GM12878 (cell line): Measurements from ENCODE around the gene UTF1. TPM values are rescaled to one million over a fixed set of nuclear protein-coding genes. Genes with fewer than 3 reads are reported as not detected.

ENCODE experiments used
- ATAC-seq: fragments of 200-7000 bp; cut with Tn5 transposase; 3 replicates; pipeline ENCODE4 v1.9.1; 2020; ENCODE audit warnings: mild to moderate bottlenecking, moderate library complexity
- BruUV-seq: library from RNA; stranded (reverse); fragments of 400-500 nt; replicated peaks from 2 replicates; lab custom pipeline; 2021; lab: Mats Ljungman, UMichigan
- CTCF ChIA-PET: fragments of 300-600 bp; sonication (Branson Sonifier 250); formaldehyde crosslinking; extraction: SDS; loops from one replicate; lab custom pipeline; 2021; ENCODE audit warnings: inconsistent platforms; lab: Yijun Ruan, JAX
- POLR2A ChIA-PET: fragments of 350-600 bp; formaldehyde crosslinking; extraction: SDS; loops from one replicate; lab custom pipeline; 2021; ENCODE audit warnings: inconsistent platforms; lab: Charles Lee
- RAD21 ChIA-PET: fragments of 300-600 bp; sonication (Branson Sonifier 250); formaldehyde crosslinking; loops from one replicate; lab custom pipeline; 2023; ENCODE audit warnings: antibody characterized with exemption; ENCODE audit not compliant: unreplicated experiment; lab: Charles Lee
- SMC1A ChIA-PET: fragments of 300-600 bp; sonication (Branson Sonifier 250); formaldehyde crosslinking; loops from one replicate; lab custom pipeline; 2023; ENCODE audit not compliant: unreplicated experiment, uncharacterized antibody; lab: Charles Lee
- DNase-seq: peaks from one replicate; pipeline ENCODE4 v3.0.0-alpha.2; 2011; ENCODE audit warnings: low read depth, low spot score
- FAIRE-seq: peaks from 3 replicates; lab custom pipeline; 2011; peaks lifted over from hg19 to GRCh38; lab: Jason Lieb, UNC
- H2AFZ ChIP-seq: 2 replicates; pipeline ENCODE4 v1.6.0; 2011; ENCODE audit warnings: low read depth, low read length, control low read depth; ENCODE audit not compliant: control insufficient read depth
- H3K27ac ChIP-seq: 2 replicates; pipeline ENCODE4 v1.5.1; 2011; ENCODE audit warnings: control low read depth; ENCODE audit not compliant: control insufficient read depth, insufficient read depth
- H3K27me3 ChIP-seq, 2 experiments: replicated peaks in 1 of 2; 2 replicates each; pipeline versions ENCODE4 v1.6.0 to v1.6.1; 2011; ENCODE audit warnings: low read length in 1 of 2; ENCODE audit not compliant: control insufficient read depth in 2 of 2, insufficient read depth in 2 of 2
- H3K36me3 ChIP-seq, 2 experiments: 2 replicates each; pipeline ENCODE4 v1.5.1; 2011; ENCODE audit warnings: low read length in 1 of 2; ENCODE audit not compliant: control insufficient read depth in 2 of 2, insufficient read depth in 2 of 2
- H3K4me1 ChIP-seq: 2 replicates; pipeline ENCODE4 v1.6.1; 2011; ENCODE audit warnings: mild to moderate bottlenecking, low read length, moderate library complexity, mixed read lengths; ENCODE audit not compliant: control insufficient read depth, insufficient read depth
- H3K4me2 ChIP-seq: 2 replicates; pipeline ENCODE4 v1.6.0; 2011; ENCODE audit warnings: control low read depth; ENCODE audit not compliant: control insufficient read depth, insufficient read depth
- H3K4me3 ChIP-seq: fragments of 200-600 bp; sonication (generic); 2 replicates; pipeline ENCODE4 v1.5.1; 2016
- H3K79me2 ChIP-seq: 2 replicates; pipeline ENCODE4 v1.6.0; 2011; ENCODE audit warnings: low read length; ENCODE audit not compliant: control insufficient read depth, insufficient read depth
- H3K9ac ChIP-seq: 2 replicates; pipeline ENCODE4 v1.8.0; 2011; ENCODE audit warnings: low read length, control low read depth, mixed read lengths; ENCODE audit not compliant: control insufficient read depth, insufficient read depth
- H3K9me3 ChIP-seq: replicated peaks from 3 replicates; pipeline ENCODE4 v1.5.1; 2011; ENCODE audit warnings: mild to moderate bottlenecking, low read length; ENCODE audit not compliant: control insufficient read depth, insufficient read depth
- H4K20me1 ChIP-seq: 2 replicates; pipeline ENCODE4 v1.6.0; 2011; ENCODE audit not compliant: control insufficient read depth, insufficient read depth
- ATF3 ChIP-seq: IDR thresholded peaks from 2 replicates; pipeline ENCODE4 v1.6.1; 2011; ENCODE audit warnings: low read depth, mild to moderate bottlenecking, low read length, moderate library complexity, borderline replicate concordance; ENCODE audit errors: extremely low read depth
- ATF7 ChIP-seq: fragments of 450-650 bp; IDR thresholded peaks from 2 replicates; pipeline ENCODE4 v1.6.1; 2016; ENCODE audit warnings: low read depth, mild to moderate bottlenecking
- CEBPB ChIP-seq, 2 experiments: fragments of 150-350 bp in 1 of 2; IDR thresholded peaks; 2 replicates each; pipeline ENCODE4 v1.6.1; 2012 to 2014; ENCODE audit warnings: low read depth in 2 of 2, low read length in 2 of 2, borderline replicate concordance in 1 of 2, inconsistent platforms in 1 of 2
- CHD1 ChIP-seq: IDR thresholded peaks from 2 replicates; pipeline ENCODE4 v1.6.1; 2012; ENCODE audit warnings: low read depth, low read length, improper control_type of control experiment
- CREB1 ChIP-seq: IDR thresholded peaks from 2 replicates; pipeline ENCODE4 v1.6.1; 2012; ENCODE audit warnings: low read depth, mild to moderate bottlenecking, inconsistent platforms
- CREM ChIP-seq: IDR thresholded peaks from 2 replicates; pipeline ENCODE4 v1.6.1; 2014; ENCODE audit warnings: antibody characterized with exemption, low read depth
- HDGF ChIP-seq: fragments of 450-650 bp; IDR thresholded peaks from 2 replicates; pipeline ENCODE4 v1.6.1; 2016; ENCODE audit warnings: antibody characterized with exemption
- IKZF2 ChIP-seq, 2 experiments: fragments of 450-650 bp; IDR thresholded peaks; 2 replicates each; pipeline ENCODE4 v1.6.1; 2017; ENCODE audit warnings: mild to moderate bottlenecking in 2 of 2, moderate library complexity in 2 of 2
- JUNB ChIP-seq: IDR thresholded peaks from 2 replicates; pipeline ENCODE4 v1.6.1; 2016; ENCODE audit warnings: antibody characterized with exemption, mild to moderate bottlenecking
- LARP7 ChIP-seq: fragments of 450-650 bp; IDR thresholded peaks from 2 replicates; pipeline ENCODE4 v1.6.1; 2017; ENCODE audit warnings: mild to moderate bottlenecking
- MTA3 ChIP-seq: IDR thresholded peaks from 2 replicates; pipeline ENCODE4 v1.6.1; 2012; ENCODE audit warnings: low read length, inconsistent platforms, borderline replicate concordance
- NBN ChIP-seq: fragments of 450-650 bp; IDR thresholded peaks from 2 replicates; pipeline ENCODE4 v1.6.1; 2016
- NRF1 ChIP-seq: conservative IDR thresholded peaks from 2 replicates; pipeline ENCODE4 v1.6.1; 2011; ENCODE audit warnings: mild to moderate bottlenecking, low read depth, low read length, improper control_type of control experiment
- PAX8 ChIP-seq: fragments of 450-650 bp; IDR thresholded peaks from 2 replicates; pipeline ENCODE4 v1.6.1; 2017; ENCODE audit warnings: mild to moderate bottlenecking, moderate library complexity
- SIX5 ChIP-seq: IDR thresholded peaks from 2 replicates; pipeline ENCODE4 v1.6.1; 2011; ENCODE audit warnings: mild to moderate bottlenecking, low read depth, low read length, moderate library complexity; ENCODE audit not compliant: severe bottlenecking
- SREBF2 ChIP-seq: IDR thresholded peaks from 2 replicates; pipeline ENCODE4 v1.6.1; 2012; ENCODE audit warnings: mild to moderate bottlenecking, low read length
- SUZ12 ChIP-seq: fragments of 200-600 bp; sonication (generic); IDR thresholded peaks from one replicate; pipeline ENCODE4 v1.6.1; 2018; ENCODE audit warnings: antibody characterized with exemption, mild to moderate bottlenecking; ENCODE audit not compliant: unreplicated experiment
- TBL1XR1 ChIP-seq: IDR thresholded peaks from 2 replicates; pipeline ENCODE4 v1.6.1; 2012; ENCODE audit warnings: low read depth, low read length, improper control_type of control experiment
- ZNF622 ChIP-seq: fragments of 450-650 bp; IDR thresholded peaks from 2 replicates; pipeline ENCODE4 v1.6.1; 2017; ENCODE audit warnings: mild to moderate bottlenecking, inconsistent platforms
- WGBS: methylation state at CpG from one replicate; pipeline ENCODE4 v1.1.6; 2016; ENCODE audit warnings: low lambda C conversion rate; ENCODE audit not compliant: insufficient replicate concordance, insufficient coverage; ENCODE audit errors: missing lambda C conversion rate; 5-methylcytosine and 5-hydroxymethylcytosine counted together
- in situ Hi-C: fragments of 300-500 bp; cut with MboI; formaldehyde crosslinking; loops from 9 replicates; pipeline ENCODE4 v1.14.3; 2018; ENCODE audit warnings: mixed read lengths
- intact Hi-C: fragments of 100-400 bp; cut with micrococcal nuclease; formaldehyde crosslinking; loops from one replicate; pipeline ENCODE4 v1.14.2; 2022; ENCODE audit not compliant: unreplicated experiment
- polyA plus RNA-seq, 11 experiments: library from polyadenylated mRNA; depleted of rRNA in 4 of 11; unstranded in 6 of 11; stranded (reverse) in 5 of 11; fragments of >200 nt; fragmentation: Nextera tagmentation in 4 of 11; fragmentation: Illumina TruSeq in 1 of 11; extraction: Ambion mirVana in 4 of 11; extraction: Trizol in 1 of 11; gene quantifications; 1 replicate in 1 of 11; 2 replicates in 10 of 11; pipeline versions ENCODE4 v1.2.1 to v1.2.3, GENCODE V29; 2011 to 2016; ENCODE audit warnings: inconsistent platforms in 2 of 11, missing spikeins in 2 of 11, low read depth in 1 of 11
- total RNA-seq, 4 experiments: library from RNA; depleted of rRNA in 3 of 4; stranded (reverse); fragments of >200 nt in 3 of 4; fragmentation: Illumina TruSeq in 1 of 4; extraction: Trizol in 1 of 4; gene quantifications; 2 replicates each; pipeline versions ENCODE4 v1.2.1 to v1.2.3, GENCODE V29; 2013 to 2021

Gene UTF1
- total and polyA plus RNA-seq, 10 of the 15 experiments (the other 5 are each of a cell fraction or from before 2014, with no cell fraction given), result not detected

GRCh38 chr10:133206356-133207040 is 23.5 kb upstream of the UTF1 start:
- Histone ChIP-seq H3K9ac (no peak overlapping the region), H3K4me3 (no peak overlapping the region), H3K36me3 (no peaks in the 10 kb centered on the region), H3K79me2 (no peaks in the 10 kb centered on the region), H3K27me3 (no peaks in the 10 kb centered on the region), H2AFZ (no peak overlapping the region), H4K20me1 (no peaks in the 10 kb centered on the region), H3K4me1 (no peaks in the 10 kb centered on the region), H3K9me3 (no peaks in the 10 kb centered on the region), H3K27ac (no peak overlapping the region), H3K4me2 (no peak overlapping the region)
- TF ChIP-seq SREBF2 (no peak), NBN (no peak), JUNB (no peak), CREB1 (no peak), IKZF2 (IDR thresholded peaks at IDR 0.05) (no peak), CHD1 (no peak), SUZ12 (no peak), HDGF (no peak), SIX5 (no peak), NRF1 (no peak), TBL1XR1 (no peak), LARP7 (no peak), MTA3 (no peak), ZNF622 (no peak), ATF7 (no peak), CREM (no peak), CEBPB (IDR thresholded peaks at IDR 0.05; ENCODE audit: borderline replicate concordance in 1 of 2, low read depth in 2 of 2, low read length in 2 of 2) (no peak), ATF3 (no peak), PAX8 (no peak)
- ChIA-PET SMC1A (no interaction called here), POLR2A (no interaction called here), CTCF (no interaction called here), RAD21 (no interaction called here)
- WGBS, result 58% methylated on average over 17 of the region's 17 CpGs
- FAIRE-seq (no peak), ATAC-seq (no peak), DNase-seq (no peak)
- in situ Hi-C loops (no loop called here), intact Hi-C loops (no loop called here)
- BruUV-seq, result no TSS peak
